Measurements from ENCODE around the gene NIPBL.

- TF ChIP-seq CTCF (IDR thresholded peaks at IDR 0.05) = no peak
- TF ChIP-seq MXD4 (CRISPR knock-in tag; IDR thresholded peaks at IDR 0.05; ENCODE audit: borderline replicate concordance) = no peak
- no peak for TF ChIP-seq ZNF416 (CRISPR knock-in tag; IDR thresholded peaks at IDR 0.05)
- TF ChIP-seq TCF7 (CRISPR knock-in tag; IDR thresholded peaks at IDR 0.05; ENCODE audit: low read depth) = no peak
- no peak for TF ChIP-seq ETV6 (CRISPR knock-in tag; IDR thresholded peaks at IDR 0.05)
Measured at GRCh38 chr5:36938129-36938528, 61.6 kb downstream of the NIPBL start.

Measured in WTC11 (cell line).